ENCODE results near the gene GRN. TPM values are rescaled to one million over a fixed set of nuclear protein-coding genes. Genes with fewer than 3 reads are reported as not detected.
"Not testable (repeated sequence)": the region's sequence is repeated elsewhere in the genome, so short reads cannot be mapped to it uniquely, and the experiment has no call there.

GRN gene
- total RNA-seq, 1 donor = 241 TPM

DNA sequence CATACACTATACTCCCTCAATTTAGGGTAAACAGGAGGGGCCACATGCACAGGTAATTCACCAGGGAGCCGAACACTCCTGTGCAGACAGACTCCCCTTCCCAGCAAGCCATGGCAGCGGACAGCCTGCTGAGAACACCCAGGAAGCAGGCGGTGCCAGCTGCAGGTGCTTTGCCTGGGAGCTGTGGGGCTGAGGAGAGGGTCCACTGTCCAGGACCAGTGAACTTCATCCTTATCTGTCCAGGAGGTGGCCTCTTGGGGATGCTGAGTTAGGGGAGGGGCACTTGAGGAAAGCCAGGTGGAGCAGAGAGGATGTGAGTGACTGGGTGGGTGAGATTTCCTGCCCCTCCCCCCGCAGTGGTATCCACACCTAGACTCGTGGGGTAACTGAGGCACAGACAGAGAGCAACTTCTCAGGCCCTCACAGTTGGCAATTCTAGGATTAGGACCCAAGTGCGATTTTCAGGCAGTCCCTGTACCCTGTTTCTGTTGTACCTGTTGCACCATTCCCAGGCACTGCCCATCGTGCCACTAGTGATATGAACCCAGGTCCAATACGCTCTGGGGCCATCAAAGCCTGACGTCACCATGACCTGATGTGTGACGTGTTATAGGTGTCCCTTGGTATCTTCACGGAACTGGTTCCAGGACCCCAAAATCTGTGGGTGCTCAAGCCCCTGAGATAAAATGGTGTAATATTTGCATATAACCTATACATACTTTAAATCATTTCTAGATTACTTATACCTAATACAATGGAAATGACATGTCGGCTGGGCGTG, 1.2 kb downstream of the GRN start:
- H3K4me3 ChIP-seq (ENCODE audit: low read depth, low read length) = peak overlapping the region; percentile 98
- TF ChIP-seq, protein P1, sequence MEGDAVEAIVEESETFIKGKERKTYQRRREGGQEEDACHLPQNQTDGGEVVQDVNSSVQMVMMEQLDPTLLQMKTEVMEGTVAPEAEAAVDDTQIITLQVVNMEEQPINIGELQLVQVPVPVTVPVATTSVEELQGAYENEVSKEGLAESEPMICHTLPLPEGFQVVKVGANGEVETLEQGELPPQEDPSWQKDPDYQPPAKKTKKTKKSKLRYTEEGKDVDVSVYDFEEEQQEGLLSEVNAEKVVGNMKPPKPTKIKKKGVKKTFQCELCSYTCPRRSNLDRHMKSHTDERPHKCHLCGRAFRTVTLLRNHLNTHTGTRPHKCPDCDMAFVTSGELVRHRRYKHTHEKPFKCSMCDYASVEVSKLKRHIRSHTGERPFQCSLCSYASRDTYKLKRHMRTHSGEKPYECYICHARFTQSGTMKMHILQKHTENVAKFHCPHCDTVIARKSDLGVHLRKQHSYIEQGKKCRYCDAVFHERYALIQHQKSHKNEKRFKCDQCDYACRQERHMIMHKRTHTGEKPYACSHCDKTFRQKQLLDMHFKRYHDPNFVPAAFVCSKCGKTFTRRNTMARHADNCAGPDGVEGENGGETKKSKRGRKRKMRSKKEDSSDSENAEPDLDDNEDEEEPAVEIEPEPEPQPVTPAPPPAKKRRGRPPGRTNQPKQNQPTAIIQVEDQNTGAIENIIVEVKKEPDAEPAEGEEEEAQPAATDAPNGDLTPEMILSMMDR (IDR thresholded peaks at IDR 0.05; ENCODE audit: insufficient read depth, low read length) = no peak
- DNase-seq (ENCODE audit: low read depth) = no peak

DNA sequence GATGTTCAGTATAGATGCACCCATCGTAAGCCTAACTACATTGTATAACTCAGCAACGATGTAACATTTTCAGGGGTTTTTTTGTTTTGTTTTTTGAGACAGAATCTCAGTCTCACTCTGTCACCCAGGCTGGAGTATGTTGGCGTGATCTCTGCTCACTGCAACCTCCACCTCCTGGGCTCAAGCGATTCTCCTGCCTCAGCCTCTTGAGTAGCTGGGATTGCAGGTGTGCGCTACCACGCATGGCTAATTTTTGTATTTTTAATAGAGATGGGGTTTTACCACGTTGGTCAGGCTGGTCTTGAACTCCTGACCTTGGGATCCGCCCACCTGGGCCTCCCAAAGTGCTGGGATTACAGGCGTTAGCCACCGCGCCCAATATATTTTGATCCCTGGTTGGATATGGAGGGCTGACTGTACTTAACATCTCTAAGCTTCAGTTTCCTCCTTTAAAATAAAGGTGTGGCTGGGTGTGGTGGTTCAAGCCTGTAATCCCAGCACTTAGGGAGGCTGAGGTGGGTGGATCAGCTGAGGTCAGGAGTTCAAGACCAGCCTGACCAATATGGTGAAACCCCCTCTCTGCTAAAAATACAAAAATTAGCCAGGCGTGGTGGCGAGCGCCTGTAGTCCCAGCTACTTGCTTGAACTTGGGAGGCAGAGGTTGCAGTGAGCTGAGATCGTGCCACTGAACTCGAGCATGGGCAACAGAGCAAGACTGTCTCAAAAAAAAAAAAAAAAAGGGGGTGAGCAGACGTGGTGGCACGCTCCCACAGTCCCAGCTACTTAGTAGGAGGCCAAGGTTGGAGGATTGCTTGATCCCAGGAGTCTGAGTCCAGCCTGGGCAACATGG, 2.3 kb downstream of the GRN start:
- not testable (repeated sequence) for H3K4me3 ChIP-seq (ENCODE audit: low read depth, low read length); DNase-seq (ENCODE audit: low read depth)

DNA sequence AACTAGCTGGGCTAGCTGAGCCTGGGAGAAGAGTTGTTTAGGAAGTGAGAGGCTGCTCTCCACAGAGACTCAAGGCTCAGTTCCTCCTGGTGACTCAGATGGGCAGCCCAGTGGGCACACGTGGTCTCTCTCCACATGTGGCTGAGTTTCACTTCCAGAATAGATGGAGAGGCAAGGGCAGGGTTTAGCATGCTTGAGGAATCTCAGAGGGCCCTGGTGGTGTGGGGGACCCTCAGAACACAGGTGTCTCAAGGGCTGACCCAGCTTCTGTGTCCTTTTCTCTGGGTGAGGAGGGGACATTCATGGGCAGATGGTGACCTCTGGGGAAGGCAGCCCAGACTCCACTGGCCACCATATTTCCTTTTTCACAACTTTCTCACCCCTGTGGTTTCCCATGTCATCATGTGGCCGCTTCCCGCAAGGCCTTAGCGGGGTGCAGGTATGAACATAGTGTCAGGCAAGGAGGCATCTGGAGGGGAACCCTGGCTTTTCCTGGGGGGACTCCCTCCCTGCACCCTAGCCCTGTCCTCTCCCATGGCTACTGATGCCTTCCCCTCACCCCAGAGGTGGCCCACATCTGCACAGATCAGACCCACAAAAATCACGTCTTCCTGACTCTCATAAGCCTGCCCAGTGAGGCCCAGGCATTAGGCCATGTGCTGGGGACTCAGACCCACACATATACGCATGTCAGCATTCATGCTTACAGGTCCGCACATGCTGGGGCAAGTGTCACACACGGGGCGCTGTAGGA, 3.3 kb downstream of the GRN start:
- peak; percentile 25 for DNase-seq (ENCODE audit: low read depth)
- TF ChIP-seq, protein P1 (IDR thresholded peaks at IDR 0.05; ENCODE audit: insufficient read depth, low read length) = no peak
- no peak overlapping the region for H3K4me3 ChIP-seq (ENCODE audit: low read depth, low read length)

DNA sequence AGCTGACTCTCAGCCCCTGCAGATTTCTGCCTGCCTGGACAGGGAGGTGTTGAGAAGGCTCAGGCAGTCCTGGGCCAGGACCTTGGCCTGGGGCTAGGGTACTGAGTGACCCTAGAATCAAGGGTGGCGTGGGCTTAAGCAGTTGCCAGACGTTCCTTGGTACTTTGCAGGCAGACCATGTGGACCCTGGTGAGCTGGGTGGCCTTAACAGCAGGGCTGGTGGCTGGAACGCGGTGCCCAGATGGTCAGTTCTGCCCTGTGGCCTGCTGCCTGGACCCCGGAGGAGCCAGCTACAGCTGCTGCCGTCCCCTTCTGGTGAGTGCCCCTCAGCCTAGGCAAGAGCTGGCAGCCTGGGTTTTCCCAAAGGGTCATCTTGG, 3.9 kb downstream of the GRN start:
- TF ChIP-seq, protein P1 (IDR thresholded peaks at IDR 0.05; ENCODE audit: insufficient read depth, low read length) = no peak
- H3K4me3 ChIP-seq (ENCODE audit: low read depth, low read length) = no peak overlapping the region
- DNase-seq (ENCODE audit: low read depth) = no peak

DNA sequence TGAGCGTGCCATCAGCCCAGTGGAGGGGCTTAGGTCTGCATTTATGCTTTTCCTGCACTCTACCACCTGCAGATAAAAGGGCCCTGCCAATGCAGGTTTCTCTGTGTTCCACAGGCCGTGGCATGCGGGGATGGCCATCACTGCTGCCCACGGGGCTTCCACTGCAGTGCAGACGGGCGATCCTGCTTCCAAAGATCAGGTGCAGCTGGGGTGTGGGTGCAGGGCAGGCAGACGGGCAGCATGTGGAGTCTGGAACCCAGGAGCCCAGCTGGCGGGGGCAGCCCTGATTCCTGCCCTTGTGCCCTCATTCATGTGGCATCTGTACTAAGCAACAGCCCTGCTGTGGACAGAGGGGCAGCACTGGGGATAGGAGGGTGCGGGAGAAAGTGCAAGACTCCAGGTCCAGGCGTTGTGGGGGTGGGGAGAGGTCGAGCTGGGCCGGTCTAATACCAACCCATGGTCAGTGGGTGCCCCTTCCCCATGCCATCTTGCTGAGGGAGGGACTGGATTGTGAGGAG, 4.5 kb downstream of the GRN start:
- no peak overlapping the region for H3K4me3 ChIP-seq (ENCODE audit: low read depth, low read length)
- TF ChIP-seq, protein P1 (IDR thresholded peaks at IDR 0.05; ENCODE audit: insufficient read depth, low read length) = no peak
- no peak for DNase-seq (ENCODE audit: low read depth)

DNA sequence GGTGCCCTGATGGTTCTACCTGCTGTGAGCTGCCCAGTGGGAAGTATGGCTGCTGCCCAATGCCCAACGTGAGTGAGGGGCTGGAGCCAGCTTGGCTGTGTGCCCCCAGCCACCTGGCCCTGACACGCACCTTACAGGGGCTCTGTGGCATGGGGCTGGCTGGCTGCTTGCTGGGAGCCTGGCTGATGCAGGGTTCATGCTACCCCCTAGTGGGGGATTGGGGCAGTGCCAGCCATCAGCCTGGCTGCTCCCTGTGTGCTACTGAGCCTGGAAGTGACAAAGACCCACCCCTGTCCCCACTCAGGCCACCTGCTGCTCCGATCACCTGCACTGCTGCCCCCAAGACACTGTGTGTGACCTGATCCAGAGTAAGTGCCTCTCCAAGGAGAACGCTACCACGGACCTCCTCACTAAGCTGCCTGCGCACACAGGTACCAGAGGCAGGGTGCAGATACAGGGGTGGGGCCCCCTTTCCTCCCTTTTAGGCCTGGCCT, 5.7 kb downstream of the GRN start:
- peak; percentile 51 for DNase-seq (ENCODE audit: low read depth)
- no peak overlapping the region for H3K4me3 ChIP-seq (ENCODE audit: low read depth, low read length)
- TF ChIP-seq, protein P1 (IDR thresholded peaks at IDR 0.05; ENCODE audit: insufficient read depth, low read length) = peak; percentile 80

Measured in fibroblast of the aortic adventitia (primary cell).